A549 (cell line): ENCODE measurements around the gene IL17RA. TPM values are rescaled to one million over a fixed set of nuclear protein-coding genes. Genes with fewer than 3 reads are reported as not detected.

Experiments used
- ATAC-seq, 2 experiments: fragments of 200-7000 bp in 1 of 2; fragments of >200 bp in 1 of 2; cut with Nextera tagmentation in 1 of 2; cut with Tn5 transposase in 1 of 2; 3 replicates each; pipeline versions ENCODE4 v1.8.0 to v1.9.1; 2018 to 2020; ENCODE audit warnings: mild to moderate bottlenecking in 1 of 2, moderate library complexity in 1 of 2
- CTCF ChIA-PET: fragments of 300-600 bp; sonication (Branson Sonifier 250); formaldehyde crosslinking; extraction: SDS; loops from one replicate; lab custom pipeline; 2021; ENCODE audit warnings: antibody characterized with exemption, inconsistent platforms; lab: Yijun Ruan, JAX
- POLR2A ChIA-PET: fragments of 350-600 bp; formaldehyde crosslinking; extraction: SDS; loops from one replicate; lab custom pipeline; 2021; ENCODE audit warnings: antibody characterized with exemption, inconsistent platforms; lab: Yijun Ruan, JAX
- DNase-seq, 2 experiments: peaks; one replicate each; pipeline versions ENCODE4 v3.0.0 to v3.0.0-alpha.2; 2011 to 2016; ENCODE audit warnings: low read depth in 1 of 2, low spot score in 1 of 2
- FAIRE-seq: peaks from 2 replicates; lab custom pipeline; 2011; peaks lifted over from hg19 to GRCh38; lab: Jason Lieb, UNC
- H3K27ac ChIP-seq, 2 experiments: fragments of >200 bp; sonication (Bioruptor Twin); formaldehyde crosslinking; 3 replicates each; pipeline ENCODE4 v1.5.1; 2016 to 2017
- H3K4me1 ChIP-seq: fragments of >200 bp; sonication (Bioruptor Twin); formaldehyde crosslinking; 3 replicates; pipeline ENCODE4 v1.6.1; 2016
- H3K4me2 ChIP-seq: fragments of >200 bp; sonication (Bioruptor Twin); formaldehyde crosslinking; 3 replicates; pipeline ENCODE4 v1.6.1; 2016
- H3K4me3 ChIP-seq: fragments of >200 bp; sonication (Bioruptor Twin); formaldehyde crosslinking; 3 replicates; pipeline ENCODE4 v1.5.1; 2016
- H3K9me3 ChIP-seq: fragments of >200 bp; sonication (Bioruptor Twin); formaldehyde crosslinking; 3 replicates; pipeline ENCODE4 v1.6.1; 2016
- CBX2 ChIP-seq: fragments of 200-600 bp; sonication (generic); IDR thresholded peaks from 2 replicates; pipeline ENCODE4 v1.6.1; 2016; ENCODE audit warnings: low read depth, mild to moderate bottlenecking, borderline replicate concordance
- EHF ChIP-seq: fragments of 250-450 bp; sonication (Bioruptor Pico); IDR thresholded peaks from 2 replicates; pipeline ENCODE4 v1.5.0; 2020; ENCODE audit warnings: mild to moderate bottlenecking
- EHMT2 ChIP-seq: fragments of 200-600 bp; sonication (generic); IDR thresholded peaks from 2 replicates; pipeline ENCODE4 v1.6.1; 2016; ENCODE audit warnings: antibody characterized with exemption, low read depth, mild to moderate bottlenecking, moderate library complexity
- FOSB ChIP-seq: fragments of 250-450 bp; sonication (Bioruptor Pico); IDR thresholded peaks from 2 replicates; pipeline ENCODE4 v1.5.0; 2020; ENCODE audit warnings: mild to moderate bottlenecking, moderate library complexity
- FOSL2 ChIP-seq, 2 experiments: fragments of 450-650 bp in 1 of 2; fragments of >200 bp in 1 of 2; sonication (Bioruptor Twin) in 1 of 2; formaldehyde crosslinking; IDR thresholded peaks; 2 replicates each; pipeline versions ENCODE4 v1.5.0 to v1.6.1; 2016 to 2020; ENCODE audit warnings: mild to moderate bottlenecking in 1 of 2, moderate library complexity in 1 of 2
- HEYL ChIP-seq: fragments of 250-450 bp; sonication (Bioruptor Pico); IDR thresholded peaks from 2 replicates; pipeline ENCODE4 v1.8.0; 2021; ENCODE audit warnings: mild to moderate bottlenecking, moderate library complexity
- HOXB5 ChIP-seq: fragments of 250-450 bp; sonication (Bioruptor Pico); IDR thresholded peaks from 2 replicates; pipeline ENCODE4 v1.5.0; 2020; ENCODE audit warnings: mild to moderate bottlenecking, moderate library complexity
- JUN ChIP-seq, 2 experiments: fragments of >200 bp; sonication (Bioruptor Twin); formaldehyde crosslinking; IDR thresholded peaks; 2 replicates in 1 of 2; 3 replicates in 1 of 2; pipeline ENCODE4 v1.6.1; 2016 to 2017
- JUNB ChIP-seq: fragments of >200 bp; sonication (Bioruptor Twin); formaldehyde crosslinking; IDR thresholded peaks from 2 replicates; pipeline ENCODE4 v1.6.1; 2016
- KDM1A ChIP-seq: fragments of 200-600 bp; sonication (generic); IDR thresholded peaks from 2 replicates; pipeline ENCODE4 v1.6.1; 2016; ENCODE audit warnings: low read depth, mild to moderate bottlenecking
- MAZ ChIP-seq: fragments of 150-350 bp; IDR thresholded peaks from 2 replicates; pipeline ENCODE4 v1.6.1; 2014; ENCODE audit warnings: antibody characterized with exemption, low read depth, low read length, borderline replicate concordance
- MYC ChIP-seq: IDR thresholded peaks from 2 replicates; pipeline ENCODE4 v1.6.1; 2012; ENCODE audit warnings: mild to moderate bottlenecking, inconsistent platforms, low read length, improper control_type of control experiment, borderline replicate concordance
- NPAS2 ChIP-seq: fragments of 250-450 bp; sonication (Bioruptor Pico); IDR thresholded peaks from 2 replicates; pipeline ENCODE4 v1.8.0; 2022; ENCODE audit warnings: mild to moderate bottlenecking, moderate library complexity, borderline replicate concordance
- POLR2A ChIP-seq: IDR thresholded peaks from 2 replicates; pipeline ENCODE4 v1.6.1; 2012; ENCODE audit warnings: mild to moderate bottlenecking, low read length
- RAD21 ChIP-seq, 2 experiments: fragments of >200 bp in 1 of 2; sonication (Bioruptor Twin) in 1 of 2; formaldehyde crosslinking in 1 of 2; IDR thresholded peaks in 1 of 2; conservative IDR thresholded peaks in 1 of 2; 2 replicates in 1 of 2; 3 replicates in 1 of 2; pipeline ENCODE4 v1.6.1; 2012 to 2018; ENCODE audit warnings: inconsistent platforms in 1 of 2
- RARB ChIP-seq: fragments of 250-450 bp; sonication (Bioruptor Pico); IDR thresholded peaks from 2 replicates; pipeline ENCODE4 v1.8.0; 2021; ENCODE audit warnings: mild to moderate bottlenecking, moderate library complexity
- RCOR1 ChIP-seq: fragments of 150-350 bp; IDR thresholded peaks from 2 replicates; pipeline ENCODE4 v1.6.1; 2014; ENCODE audit warnings: antibody characterized with exemption, low read length, low read depth
- SMC3 ChIP-seq: fragments of >200 bp; sonication (Bioruptor Twin); formaldehyde crosslinking; IDR thresholded peaks from 3 replicates; pipeline ENCODE4 v1.6.1; 2018; ENCODE audit warnings: inconsistent platforms
- SREBF2 ChIP-seq: fragments of 450-650 bp; IDR thresholded peaks from 2 replicates; pipeline ENCODE4 v1.6.1; 2014; ENCODE audit warnings: mild to moderate bottlenecking, moderate library complexity
- TFCP2L1 ChIP-seq: fragments of 250-450 bp; sonication (Bioruptor Pico); IDR thresholded peaks from 2 replicates; pipeline ENCODE4 v1.5.0; 2021; ENCODE audit warnings: mild to moderate bottlenecking
- WGBS: methylation state at CpG from one replicate; pipeline ENCODE4 v1.1.6; 2017; ENCODE audit errors: missing lambda C conversion rate; 5-methylcytosine and 5-hydroxymethylcytosine counted together
- polyA plus RNA-seq, 4 experiments: library from polyadenylated mRNA; depleted of rRNA in 3 of 4; stranded (reverse); fragments of >200 nt; fragmentation: RNase III in 1 of 4; extraction: RNeasy Plus Mini Kit Qiagen cat#74134 plus additional on column Dnase treatment in 1 of 4; gene quantifications; 2 replicates in 3 of 4; 3 replicates in 1 of 4; pipeline ENCODE4 v1.2.3, GENCODE V29; 2011 to 2017
- TF ChIP-seq, protein P1 (sequence below): IDR thresholded peaks from 2 replicates; pipeline ENCODE4 v1.6.1; 2012
- TF ChIP-seq, protein P2 (sequence below): fragments of 200-600 bp; sonication (generic); IDR thresholded peaks from 2 replicates; pipeline ENCODE4 v1.6.1; 2016; ENCODE audit warnings: antibody characterized with exemption, mild to moderate bottlenecking, moderate library complexity
- TF ChIP-seq, protein P3 (sequence below): fragments of >200 bp; sonication (Bioruptor Twin); formaldehyde crosslinking; IDR thresholded peaks from 3 replicates; pipeline ENCODE4 v1.5.1; 2016

Gene IL17RA
- polyA plus RNA-seq, 2 of the 4 experiments (the other 2 are of a cell fraction) = 4.3 to 6.4 TPM

GRCh38 chr22:17056807-17057206 lies 28.0 kb upstream of the IL17RA start:
- TF ChIP-seq SREBF2 (no peak), JUNB (no peak), POLR2A (no peak), MAZ (no peak), RARB (CRISPR knock-in tag) (no peak), RCOR1 (no peak), NPAS2 (CRISPR knock-in tag) (no peak), HEYL (CRISPR knock-in tag) (no peak), KDM1A (no peak), FOSB (CRISPR knock-in tag) (no peak), HOXB5 (CRISPR knock-in tag) (no peak), EHF (CRISPR knock-in tag) (no peak), MYC (no peak), EHMT2 (no peak), TFCP2L1 (CRISPR knock-in tag) (no peak), JUN (IDR thresholded peaks at IDR 0.05) (no peak), SMC3 (no peak), CBX2 (no peak)
- TF ChIP-seq, protein P1, sequence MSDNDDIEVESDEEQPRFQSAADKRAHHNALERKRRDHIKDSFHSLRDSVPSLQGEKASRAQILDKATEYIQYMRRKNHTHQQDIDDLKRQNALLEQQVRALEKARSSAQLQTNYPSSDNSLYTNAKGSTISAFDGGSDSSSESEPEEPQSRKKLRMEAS = no peak
- POLR2A ChIA-PET = no interaction called here
- Histone ChIP-seq H3K4me1 (no peaks in the 10 kb centered on the region), H3K27ac (no peak overlapping the region), H3K9me3 (no peaks in the 10 kb centered on the region), H3K4me3 (no peak overlapping the region), H3K4me2 (no peak overlapping the region)
- ATAC-seq (no peak), FAIRE-seq (no peak), DNase-seq (no peak)
- CTCF ChIA-PET = interaction anchor here (1.9 to 3.2 kb wide), 8 partner anchors 8 to 445 kb away, joined by 7 to 36 read pairs (median 16); no protein-coding TSS in a partner anchor
- 84% methylated on average over 7 of the region's 8 CpGs for WGBS

- ChIA-PET POLR2A (no interaction called here), CTCF (interaction anchor here (0.5 to 3.2 kb wide), 24 partner anchors 9 to 649 kb away, joined by 3 to 36 read pairs (median 4); no protein-coding TSS in a partner anchor)
- FAIRE-seq = no peak
These were observed 26.6 kb upstream of the IL17RA start for GRCh38 chr22:17057959-17058814.

More at GRCh38 chr22:17057959-17058814, 26.6 kb upstream of the IL17RA start:
- peak; percentile 37 to 68 for DNase-seq
- Histone ChIP-seq H3K4me1 (no peaks in the 10 kb centered on the region), H3K4me2 (no peak overlapping the region)
- 29% methylated on average over 11 of the region's 11 CpGs for WGBS
- TF ChIP-seq, protein P2, sequence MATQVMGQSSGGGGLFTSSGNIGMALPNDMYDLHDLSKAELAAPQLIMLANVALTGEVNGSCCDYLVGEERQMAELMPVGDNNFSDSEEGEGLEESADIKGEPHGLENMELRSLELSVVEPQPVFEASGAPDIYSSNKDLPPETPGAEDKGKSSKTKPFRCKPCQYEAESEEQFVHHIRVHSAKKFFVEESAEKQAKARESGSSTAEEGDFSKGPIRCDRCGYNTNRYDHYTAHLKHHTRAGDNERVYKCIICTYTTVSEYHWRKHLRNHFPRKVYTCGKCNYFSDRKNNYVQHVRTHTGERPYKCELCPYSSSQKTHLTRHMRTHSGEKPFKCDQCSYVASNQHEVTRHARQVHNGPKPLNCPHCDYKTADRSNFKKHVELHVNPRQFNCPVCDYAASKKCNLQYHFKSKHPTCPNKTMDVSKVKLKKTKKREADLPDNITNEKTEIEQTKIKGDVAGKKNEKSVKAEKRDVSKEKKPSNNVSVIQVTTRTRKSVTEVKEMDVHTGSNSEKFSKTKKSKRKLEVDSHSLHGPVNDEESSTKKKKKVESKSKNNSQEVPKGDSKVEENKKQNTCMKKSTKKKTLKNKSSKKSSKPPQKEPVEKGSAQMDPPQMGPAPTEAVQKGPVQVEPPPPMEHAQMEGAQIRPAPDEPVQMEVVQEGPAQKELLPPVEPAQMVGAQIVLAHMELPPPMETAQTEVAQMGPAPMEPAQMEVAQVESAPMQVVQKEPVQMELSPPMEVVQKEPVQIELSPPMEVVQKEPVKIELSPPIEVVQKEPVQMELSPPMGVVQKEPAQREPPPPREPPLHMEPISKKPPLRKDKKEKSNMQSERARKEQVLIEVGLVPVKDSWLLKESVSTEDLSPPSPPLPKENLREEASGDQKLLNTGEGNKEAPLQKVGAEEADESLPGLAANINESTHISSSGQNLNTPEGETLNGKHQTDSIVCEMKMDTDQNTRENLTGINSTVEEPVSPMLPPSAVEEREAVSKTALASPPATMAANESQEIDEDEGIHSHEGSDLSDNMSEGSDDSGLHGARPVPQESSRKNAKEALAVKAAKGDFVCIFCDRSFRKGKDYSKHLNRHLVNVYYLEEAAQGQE = peak; percentile 75
- no peak for TF ChIP-seq FOSL2 (IDR thresholded peaks at IDR 0.05)
- TF ChIP-seq FOSL2 (CRISPR knock-in tag; IDR thresholded peaks at IDR 0.05) = no peak
- no peak for TF ChIP-seq JUN (IDR thresholded peaks at IDR 0.05)
- no peak for TF ChIP-seq SREBF2
- TF ChIP-seq NPAS2 (CRISPR knock-in tag) = no peak
- TF ChIP-seq SMC3 = peak; percentile 51
- peak; percentile 54 to 66 for TF ChIP-seq RAD21 (conservative IDR thresholded peaks at IDR 0.05 in 1 of 2, IDR thresholded peaks at IDR 0.05 in 1 of 2)
- TF ChIP-seq, protein P3, sequence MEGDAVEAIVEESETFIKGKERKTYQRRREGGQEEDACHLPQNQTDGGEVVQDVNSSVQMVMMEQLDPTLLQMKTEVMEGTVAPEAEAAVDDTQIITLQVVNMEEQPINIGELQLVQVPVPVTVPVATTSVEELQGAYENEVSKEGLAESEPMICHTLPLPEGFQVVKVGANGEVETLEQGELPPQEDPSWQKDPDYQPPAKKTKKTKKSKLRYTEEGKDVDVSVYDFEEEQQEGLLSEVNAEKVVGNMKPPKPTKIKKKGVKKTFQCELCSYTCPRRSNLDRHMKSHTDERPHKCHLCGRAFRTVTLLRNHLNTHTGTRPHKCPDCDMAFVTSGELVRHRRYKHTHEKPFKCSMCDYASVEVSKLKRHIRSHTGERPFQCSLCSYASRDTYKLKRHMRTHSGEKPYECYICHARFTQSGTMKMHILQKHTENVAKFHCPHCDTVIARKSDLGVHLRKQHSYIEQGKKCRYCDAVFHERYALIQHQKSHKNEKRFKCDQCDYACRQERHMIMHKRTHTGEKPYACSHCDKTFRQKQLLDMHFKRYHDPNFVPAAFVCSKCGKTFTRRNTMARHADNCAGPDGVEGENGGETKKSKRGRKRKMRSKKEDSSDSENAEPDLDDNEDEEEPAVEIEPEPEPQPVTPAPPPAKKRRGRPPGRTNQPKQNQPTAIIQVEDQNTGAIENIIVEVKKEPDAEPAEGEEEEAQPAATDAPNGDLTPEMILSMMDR = peak; percentile 56
- TF ChIP-seq, protein P1 = no peak
- TF ChIP-seq, all 56 proteins: peak for 4
- Histone ChIP-seq H3K4me3 (no peak overlapping the region), H3K27ac (no peak overlapping the region), H3K9me3 (no peaks in the 10 kb centered on the region)
- ATAC-seq = peak; percentile 84 to 96; a peak in 5 of 6 replicates
